K562 (cell line): Measurements from ENCODE around the gene SPATA6. TPM values are rescaled to one million over a fixed set of nuclear protein-coding genes. Genes with fewer than 3 reads are reported as not detected.

Experiments used
- ATAC-seq: fragments of 200-7000 bp; cut with Tn5 transposase; 3 replicates; pipeline ENCODE4 v1.9.1; 2020; ENCODE audit warnings: moderate library complexity
- BruUV-seq: library from RNA; stranded (reverse); fragments of 400-500 nt; replicated peaks from 2 replicates; lab custom pipeline; 2021; lab: Mats Ljungman, UMichigan
- CTCF ChIA-PET: fragments of 300-600 bp; formaldehyde crosslinking; extraction: SDS; loops from one replicate; lab custom pipeline; 2021; ENCODE audit warnings: low intra/inter-chr PET ratio; lab: Yijun Ruan, JAX
- POLR2A ChIA-PET: fragments of 300-600, 350-650 bp; sonication (Branson Sonifier 250); formaldehyde crosslinking; extraction: SDS; loops from one replicate; lab custom pipeline; 2021; ENCODE audit warnings: antibody characterized with exemption, inconsistent platforms; lab: Yijun Ruan, JAX
- DNase-seq, 4 experiments: peaks; one replicate each; pipeline versions ENCODE4 v3.0.0 to v3.0.0-alpha.2; 2011 to 2018; ENCODE audit warnings: low spot score in 3 of 4, mixed read lengths in 3 of 4; ENCODE audit errors: extremely low read depth in 1 of 4
- FAIRE-seq: peaks from 2 replicates; lab custom pipeline; 2011; peaks lifted over from hg19 to GRCh38; lab: Jason Lieb, UNC
- H2AFZ ChIP-seq: 2 replicates; pipeline ENCODE4 v1.6.0; 2011; ENCODE audit warnings: low read depth, low read length, control low read depth, inconsistent platforms
- H3K27ac ChIP-seq: fragments of 200-600 bp; 3 replicates; pipeline ENCODE4 v1.8.0; 2011; ENCODE audit warnings: low read depth, mild to moderate bottlenecking, control low read depth, inconsistent platforms, low read length, moderate library complexity, mixed read lengths; ENCODE audit errors: extremely low read depth
- H3K27me3 ChIP-seq, 2 experiments: fragments of 300-600 bp in 1 of 2; 2 replicates in 1 of 2; 3 replicates in 1 of 2; pipeline versions ENCODE4 v1.6.0 to v1.8.0; 2011; ENCODE audit warnings: inconsistent platforms in 2 of 2, low read length in 2 of 2, mild to moderate bottlenecking in 1 of 2, mixed read lengths in 1 of 2, moderate library complexity in 1 of 2; ENCODE audit not compliant: control insufficient read depth in 2 of 2, insufficient read depth in 2 of 2
- H3K36me3 ChIP-seq: fragments of 300-600 bp; 3 replicates; pipeline ENCODE4 v1.8.0; 2011; ENCODE audit warnings: mild to moderate bottlenecking, low read length, inconsistent platforms; ENCODE audit not compliant: control insufficient read depth, insufficient read depth
- H3K4me1 ChIP-seq, 2 experiments: fragments of 200-600 bp in 1 of 2; replicated peaks in 1 of 2; 2 replicates in 1 of 2; 3 replicates in 1 of 2; pipeline versions ENCODE4 v1.5.1 to v1.8.0; 2011; ENCODE audit warnings: inconsistent platforms in 2 of 2, low read length in 2 of 2, mild to moderate bottlenecking in 1 of 2, mixed read lengths in 1 of 2, moderate library complexity in 1 of 2; ENCODE audit not compliant: control insufficient read depth in 2 of 2, insufficient read depth in 2 of 2
- H3K4me2 ChIP-seq: 2 replicates; pipeline ENCODE4 v1.6.1; 2011; ENCODE audit warnings: low read length, control low read depth, inconsistent platforms, mixed read lengths; ENCODE audit not compliant: insufficient read depth
- H3K4me3 ChIP-seq: fragments of 200-600 bp; sonication (generic), shearing (Covaris generic); 2 replicates; pipeline ENCODE4 v1.5.1; 2016; ENCODE audit warnings: control low read depth, inconsistent platforms
- H3K79me2 ChIP-seq: fragments of 200-600 bp; 3 replicates; pipeline ENCODE4 v1.8.0; 2011; ENCODE audit warnings: low read length, inconsistent platforms; ENCODE audit not compliant: control insufficient read depth, insufficient read depth
- H3K9ac ChIP-seq, 2 experiments: 2 replicates each; pipeline versions ENCODE4 v1.6.0 to v1.6.1; 2011; ENCODE audit warnings: low read depth in 2 of 2, low read length in 2 of 2, control low read depth in 1 of 2, inconsistent platforms in 1 of 2, mild to moderate bottlenecking in 1 of 2, mixed read lengths in 1 of 2; ENCODE audit not compliant: insufficient read depth in 1 of 2
- H3K9me1 ChIP-seq: one replicate; pipeline ENCODE4 v1.6.0; 2011; ENCODE audit warnings: inconsistent platforms, mild to moderate bottlenecking, low read length, moderate library complexity; ENCODE audit not compliant: control insufficient read depth, insufficient read depth
- H3K9me3 ChIP-seq: replicated peaks from 2 replicates; pipeline ENCODE4 v1.5.1; 2011; ENCODE audit warnings: low read depth, low read length, inconsistent platforms; ENCODE audit not compliant: control insufficient read depth, insufficient read depth
- H4K20me1 ChIP-seq: replicated peaks from 2 replicates; pipeline ENCODE4 v1.6.1; 2011; ENCODE audit warnings: low read length, inconsistent platforms, mixed read lengths; ENCODE audit not compliant: control insufficient read depth, insufficient read depth
- BCLAF1 ChIP-seq, 2 experiments: fragments of 450-650 bp in 1 of 2; IDR thresholded peaks; 2 replicates each; pipeline ENCODE4 v1.6.1; 2011 to 2017; ENCODE audit warnings: low read depth in 2 of 2, antibody characterized with exemption in 1 of 2, borderline replicate concordance in 1 of 2, low read length in 1 of 2, mild to moderate bottlenecking in 1 of 2, mixed read lengths in 1 of 2; ENCODE audit not compliant: control insufficient read depth in 1 of 2
- CBX8 ChIP-seq: fragments of 200-600 bp; sonication (generic); IDR thresholded peaks from 2 replicates; pipeline ENCODE4 v1.6.1; 2012; ENCODE audit warnings: borderline replicate concordance, mixed run types, low read depth, mild to moderate bottlenecking, moderate library complexity, mixed read lengths, low read length, control low read depth, inconsistent platforms; ENCODE audit not compliant: poor library complexity, severe bottlenecking; ENCODE audit errors: extremely low read depth
- DEAF1 ChIP-seq: fragments of 450-650 bp; formaldehyde crosslinking; IDR thresholded peaks from 2 replicates; pipeline ENCODE4 v1.4.0; 2020; ENCODE audit warnings: mild to moderate bottlenecking, moderate library complexity
- ESRRB ChIP-seq: fragments of 250-450 bp; sonication (Bioruptor Pico); IDR thresholded peaks from 2 replicates; pipeline ENCODE4 v1.5.0; 2020; ENCODE audit warnings: mild to moderate bottlenecking, moderate library complexity, borderline replicate concordance
- HNRNPK ChIP-seq: fragments of 200-400 bp; formaldehyde crosslinking; IDR thresholded peaks from one replicate; pipeline ENCODE4 v1.6.1; 2018; ENCODE audit warnings: mild to moderate bottlenecking, low read depth, low read length; ENCODE audit not compliant: poor library complexity, severe bottlenecking
- MEIS2 ChIP-seq: fragments of 450-650 bp; IDR thresholded peaks from 2 replicates; pipeline ENCODE4 v1.6.1; 2014; ENCODE audit warnings: mild to moderate bottlenecking; ENCODE audit not compliant: partially characterized antibody
- PHF20 ChIP-seq: fragments of 450-650 bp; IDR thresholded peaks from 2 replicates; pipeline ENCODE4 v1.6.1; 2018; ENCODE audit not compliant: partially characterized antibody
- STAT5A ChIP-seq: IDR thresholded peaks from 2 replicates; pipeline ENCODE4 v1.6.1; 2012; ENCODE audit warnings: low read length, inconsistent platforms, borderline replicate concordance
- TEAD2 ChIP-seq: fragments of 450-650 bp; IDR thresholded peaks from 2 replicates; pipeline ENCODE4 v1.6.1; 2016; ENCODE audit warnings: missing genetic modification characterization, control low read depth, missing compliant biosample characterization
- ZKSCAN1 ChIP-seq: fragments of 150-350 bp; IDR thresholded peaks from 2 replicates; pipeline ENCODE4 v1.6.1; 2016; ENCODE audit warnings: low read depth, low read length
- ZNF239 ChIP-seq: fragments of 250-450 bp; sonication (Bioruptor Pico); IDR thresholded peaks from 2 replicates; pipeline ENCODE4 v1.4.0; 2020; ENCODE audit warnings: mild to moderate bottlenecking
- ZNF766 ChIP-seq: fragments of 200-800 bp; sonication (Bioruptor generic); conservative IDR thresholded peaks from 2 replicates; pipeline ENCODE4 v1.6.1; 2016; ENCODE audit warnings: missing genetic modification characterization, missing compliant biosample characterization
- whole genome bisulfite sequencing: fragments of 100-300 bp; shearing (Covaris generic); methylation state at CpG from one replicate; pipeline ENCODE4 v1.1.6; 2016; ENCODE audit warnings: low coverage, mixed read lengths; ENCODE audit not compliant: insufficient coverage; ENCODE audit errors: missing lambda C conversion rate; 5-methylcytosine and 5-hydroxymethylcytosine counted together
- in situ Hi-C: fragments of 300-500 bp; cut with MboI; formaldehyde crosslinking; loops from 4 replicates; pipeline ENCODE4 v1.15.0; 2018; ENCODE audit warnings: inconsistent platforms, mixed read lengths
- intact Hi-C: fragments of 100-400 bp; cut with micrococcal nuclease; formaldehyde crosslinking; loops from 2 replicates; pipeline ENCODE4 v1.14.2; 2022
- polyA plus RNA-seq, 8 experiments: library from polyadenylated mRNA; depleted of rRNA in 4 of 8; stranded (reverse) in 5 of 8; unstranded in 3 of 8; fragments of >200 nt; fragmentation: Nextera tagmentation in 2 of 8; fragmentation: Illumina TruSeq in 1 of 8; extraction: Ambion mirVana in 2 of 8; extraction: Trizol in 1 of 8; gene quantifications; 2 replicates each; pipeline versions ENCODE4 v1.2.1 to v1.2.3, GENCODE V29; 2011 to 2014; ENCODE audit warnings: inconsistent platforms in 1 of 8, missing spikeins in 1 of 8
- total RNA-seq, 7 experiments: library from RNA; depleted of rRNA in 6 of 7; stranded (reverse); fragments of >200 nt in 6 of 7; fragmentation: Illumina TruSeq in 2 of 7; extraction: Trizol in 2 of 7; gene quantifications; 2 replicates each; pipeline versions ENCODE4 v1.2.1 to v1.2.3, GENCODE V29; 2011 to 2021; ENCODE audit warnings: low replicate concordance in 1 of 7
- TF ChIP-seq, protein P1 (sequence below): fragments of 250-450 bp; sonication (Bioruptor Pico); IDR thresholded peaks from 2 replicates; pipeline ENCODE4 v1.8.0; 2021; ENCODE audit warnings: borderline replicate concordance, mild to moderate bottlenecking, moderate library complexity; ENCODE audit not compliant: poor library complexity, severe bottlenecking
- TF ChIP-seq, protein P2 (sequence below): sonication (generic); formaldehyde crosslinking; IDR thresholded peaks from 2 replicates; pipeline ENCODE4 v1.8.0; 2022; ENCODE audit warnings: mild to moderate bottlenecking, missing genetic modification reagents

The SPATA6 gene
- total and polyA plus RNA-seq, 9 of the 15 experiments (the other 6 are each of a cell fraction or from before 2014, with no cell fraction given), result 0.01 to 0.91 (median 0.18) TPM

- TF ChIP-seq PHF20 (no peak), CBX8 (no peak), HNRNPK (no peak), TEAD2 (tag) (no peak)
These were observed 142.1 kb downstream of the SPATA6 start (continued) for GRCh38 chr1:48329905-48330304.

GRCh38 chr1:48329486-48329885 lies 142.5 kb downstream of the SPATA6 start:
- WGBS, result under 1% methylated on average over 7 of the region's 7 CpGs
- Histone ChIP-seq H3K36me3 (no peaks in the 10 kb centered on the region), H3K4me1 (no peaks in the 10 kb centered on the region), H3K9me3 (no peaks in the 10 kb centered on the region; the same call in none of the 2 replicates), H3K27me3 (no peaks in the 10 kb centered on the region), H2AFZ (no peak overlapping the region), H3K27ac (no peak overlapping the region), H3K9ac (no peak overlapping the region), H3K4me2 (no peak overlapping the region), H3K79me2 (no peaks in the 10 kb centered on the region), H4K20me1 (no peaks in the 10 kb centered on the region), H3K9me1 (no peaks in the 10 kb centered on the region), H3K4me3 (no peak overlapping the region)
- intact Hi-C loops, result no loop called here
- BruUV-seq, result no TSS peak
- DNase-seq (no peak), FAIRE-seq (no peak), ATAC-seq (no peak)
- in situ Hi-C loops, result no loop called here
- ChIA-PET CTCF (no interaction called here), POLR2A (no interaction called here)
- no peak for TF ChIP-seq ZNF239 (CRISPR knock-in tag)
- TF ChIP-seq ESRRB (CRISPR knock-in tag), result no peak
- TF ChIP-seq, protein P1, sequence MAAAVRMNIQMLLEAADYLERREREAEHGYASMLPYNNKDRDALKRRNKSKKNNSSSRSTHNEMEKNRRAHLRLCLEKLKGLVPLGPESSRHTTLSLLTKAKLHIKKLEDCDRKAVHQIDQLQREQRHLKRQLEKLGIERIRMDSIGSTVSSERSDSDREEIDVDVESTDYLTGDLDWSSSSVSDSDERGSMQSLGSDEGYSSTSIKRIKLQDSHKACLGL (CRISPR knock-in tag), result no peak
- no peak for TF ChIP-seq BCLAF1 (IDR thresholded peaks at IDR 0.05; ENCODE audit: borderline replicate concordance in 1 of 2, control insufficient read depth in 1 of 2, low read depth in 2 of 2, low read length in 1 of 2)
- TF ChIP-seq DEAF1 (CRISPR knock-in tag), result no peak
- no peak for TF ChIP-seq STAT5A
- TF ChIP-seq ZKSCAN1, result no peak
- TF ChIP-seq, protein P2, sequence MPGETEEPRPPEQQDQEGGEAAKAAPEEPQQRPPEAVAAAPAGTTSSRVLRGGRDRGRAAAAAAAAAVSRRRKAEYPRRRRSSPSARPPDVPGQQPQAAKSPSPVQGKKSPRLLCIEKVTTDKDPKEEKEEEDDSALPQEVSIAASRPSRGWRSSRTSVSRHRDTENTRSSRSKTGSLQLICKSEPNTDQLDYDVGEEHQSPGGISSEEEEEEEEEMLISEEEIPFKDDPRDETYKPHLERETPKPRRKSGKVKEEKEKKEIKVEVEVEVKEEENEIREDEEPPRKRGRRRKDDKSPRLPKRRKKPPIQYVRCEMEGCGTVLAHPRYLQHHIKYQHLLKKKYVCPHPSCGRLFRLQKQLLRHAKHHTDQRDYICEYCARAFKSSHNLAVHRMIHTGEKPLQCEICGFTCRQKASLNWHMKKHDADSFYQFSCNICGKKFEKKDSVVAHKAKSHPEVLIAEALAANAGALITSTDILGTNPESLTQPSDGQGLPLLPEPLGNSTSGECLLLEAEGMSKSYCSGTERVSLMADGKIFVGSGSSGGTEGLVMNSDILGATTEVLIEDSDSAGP (CRISPR knock-in tag), result no peak
- TF ChIP-seq ZNF766 (CRISPR knock-in tag), result no peak
- no peak for TF ChIP-seq MEIS2
